NCI-H2081 treated with DMSO at 0.1 percent for 48 hours (cell line): ENCODE measurements around the gene OR52I1.

Experiments used
- DNase-seq: peaks from one replicate; lab custom pipeline; 2025; lab: John Stamatoyannopoulos, UW

Gene OR52I1

GRCh38 chr11:4593739-4594138 is at the start of gene OR52I1:
Gene OR52I1, plus strand, starts transcription at chr11:4594039. Its CDS starts 0 bp downstream, at chr11:4594039.
- no peak for DNase-seq

- no peak for DNase-seq
These were observed 48.9 kb upstream of the OR52I1 start, which contains the start of gene OR52M1 for GRCh38 chr11:4544891-4545290. Gene OR52M1, plus strand, starts transcription at chr11:4545191. Its CDS starts 0 bp downstream, at chr11:4545191.

- DNase-seq, result no peak
These were observed 47.0 kb upstream of the OR52I1 start for GRCh38 chr11:4546878-4547277.

- DNase-seq, result no peak
These were observed 46.4 kb upstream of the OR52I1 start for GRCh38 chr11:4547416-4547815.

GRCh38 chr11:4551346-4551979 is 42.4 kb upstream of the OR52I1 start:
- no peak for DNase-seq

- DNase-seq, result no peak
These were observed 34.1 kb upstream of the OR52I1 start for GRCh38 chr11:4559527-4560440.

GRCh38 chr11:4560467-4560866 is 33.4 kb upstream of the OR52I1 start:
- DNase-seq, result no peak

- DNase-seq, result no peak
These were observed 28.5 kb upstream of the OR52I1 start for GRCh38 chr11:4565371-4565770.

- no peak for DNase-seq
These were observed 24.8 kb upstream of the OR52I1 start for GRCh38 chr11:4569075-4569474.

GRCh38 chr11:4576880-4577279 is 17.0 kb upstream of the OR52I1 start:
- no peak for DNase-seq

GRCh38 chr11:4577761-4578160 is 16.1 kb upstream of the OR52I1 start:
- DNase-seq, result no peak

GRCh38 chr11:4578624-4579023 is 15.2 kb upstream of the OR52I1 start:
- no peak for DNase-seq

- no peak for DNase-seq
These were observed 13.7 kb upstream of the OR52I1 start for GRCh38 chr11:4580124-4580523.

- no peak for DNase-seq
These were observed 12.4 kb upstream of the OR52I1 start, which contains the start of gene OR52I2 for GRCh38 chr11:4581443-4581842. Gene OR52I2, plus strand, starts transcription at chr11:4581743.

- DNase-seq, result no peak
These were observed 4.8 kb upstream of the OR52I1 start for GRCh38 chr11:4589017-4589416.

- no peak for DNase-seq
These were observed 11.2 kb downstream of the OR52I1 start for GRCh38 chr11:4605057-4605456.

- DNase-seq, result no peak
These were observed 12.6 kb downstream of the OR52I1 start for GRCh38 chr11:4606231-4607015.

GRCh38 chr11:4607096-4607495 is 13.3 kb downstream of the OR52I1 start:
- DNase-seq, result no peak

GRCh38 chr11:4607781-4608666 is 14.2 kb downstream of the OR52I1 start, which contains the start of gene TRIM68:
Gene TRIM68, minus strand, starts transcription at chr11:4608231. Its CDS starts 2,727 bp downstream, at chr11:4605504.
- DNase-seq, result peak; percentile 74

GRCh38 chr11:4610258-4610935 is 16.6 kb downstream of the OR52I1 start:
- no peak for DNase-seq

- DNase-seq, result no peak
These were observed 18.1 kb downstream of the OR52I1 start for GRCh38 chr11:4611986-4612385.
